GM13977 (cell line): ENCODE data around the gene PRKCI.
"Not testable (repeated sequence)": the region's sequence is repeated elsewhere in the genome, so short reads cannot be mapped to it uniquely, and the experiment has no call there.

Experiments
- DNase-seq: peaks from one replicate; pipeline ENCODE4 v3.0.0; 2012; ENCODE audit warnings: low spot score
- in situ Hi-C: fragments of 300-500 bp; cut with MboI; formaldehyde crosslinking; loops from one replicate; pipeline ENCODE4 v1.12.0; 2022; ENCODE audit warnings: low sequenced_read_pairs, low pct_unique_long_range_greater_than_20kb, mixed read lengths, inconsistent platforms; ENCODE audit not compliant: unreplicated experiment
- TF ChIP-seq, protein P1 (sequence below): IDR thresholded peaks from 2 replicates; pipeline ENCODE4 v1.5.1; 2012; ENCODE audit warnings: mild to moderate bottlenecking, control low read depth; ENCODE audit not compliant: insufficient read depth; ENCODE audit errors: extremely low read depth, missing control alignments

The PRKCI gene

GRCh38 chr3:170321321-170322034 lies 99.3 kb downstream of the PRKCI start:
- DNase-seq, result no peak
- in situ Hi-C loops, result loop anchor here (25.0 kb wide), 3 partner anchors 91 to 491 kb away; partner anchors contain the start of gene CLDN11
- TF ChIP-seq, protein P1, sequence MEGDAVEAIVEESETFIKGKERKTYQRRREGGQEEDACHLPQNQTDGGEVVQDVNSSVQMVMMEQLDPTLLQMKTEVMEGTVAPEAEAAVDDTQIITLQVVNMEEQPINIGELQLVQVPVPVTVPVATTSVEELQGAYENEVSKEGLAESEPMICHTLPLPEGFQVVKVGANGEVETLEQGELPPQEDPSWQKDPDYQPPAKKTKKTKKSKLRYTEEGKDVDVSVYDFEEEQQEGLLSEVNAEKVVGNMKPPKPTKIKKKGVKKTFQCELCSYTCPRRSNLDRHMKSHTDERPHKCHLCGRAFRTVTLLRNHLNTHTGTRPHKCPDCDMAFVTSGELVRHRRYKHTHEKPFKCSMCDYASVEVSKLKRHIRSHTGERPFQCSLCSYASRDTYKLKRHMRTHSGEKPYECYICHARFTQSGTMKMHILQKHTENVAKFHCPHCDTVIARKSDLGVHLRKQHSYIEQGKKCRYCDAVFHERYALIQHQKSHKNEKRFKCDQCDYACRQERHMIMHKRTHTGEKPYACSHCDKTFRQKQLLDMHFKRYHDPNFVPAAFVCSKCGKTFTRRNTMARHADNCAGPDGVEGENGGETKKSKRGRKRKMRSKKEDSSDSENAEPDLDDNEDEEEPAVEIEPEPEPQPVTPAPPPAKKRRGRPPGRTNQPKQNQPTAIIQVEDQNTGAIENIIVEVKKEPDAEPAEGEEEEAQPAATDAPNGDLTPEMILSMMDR, result no peak

DNA sequence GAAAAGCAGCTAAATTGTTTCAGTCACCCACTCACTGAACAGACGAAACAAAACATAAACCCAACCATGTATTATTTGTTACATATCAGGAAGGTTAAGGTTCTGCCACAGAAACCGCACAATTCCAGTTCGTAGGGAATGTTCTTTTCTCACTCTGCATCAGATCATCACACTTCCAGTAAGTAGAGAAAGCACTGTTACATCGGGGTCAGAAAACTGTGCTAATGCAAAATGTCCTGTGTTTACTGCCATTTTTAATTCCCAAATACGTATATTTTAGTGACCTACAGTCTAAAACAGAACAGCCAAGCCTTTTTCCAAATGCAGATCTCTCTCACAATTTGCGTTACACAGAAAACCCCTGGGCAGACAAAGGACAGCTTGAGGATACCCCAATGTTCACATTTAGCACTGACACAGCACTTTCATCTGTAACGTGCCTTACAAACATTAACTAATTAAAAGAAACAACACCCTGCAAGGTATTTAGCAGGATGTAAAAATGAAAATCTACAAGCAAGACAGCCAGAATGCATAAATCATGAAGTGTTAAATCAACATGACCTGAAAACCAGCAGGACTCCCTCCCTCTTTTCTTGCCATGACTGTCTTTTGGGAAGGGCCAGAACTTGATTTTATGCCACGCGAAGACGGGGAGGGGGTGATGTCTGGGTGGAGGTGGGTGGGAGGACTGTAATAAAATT lies 100.5 kb downstream of the PRKCI start:
- DNase-seq, result no peak
- in situ Hi-C loops, result loop anchor here (25.0 kb wide), 3 partner anchors 90 to 490 kb away; partner anchors contain the start of gene CLDN11
- TF ChIP-seq, protein P1, result no peak

- in situ Hi-C loops, result loop anchor here (25.0 kb wide), 3 partner anchors 89 to 489 kb away; partner anchors contain the start of gene CLDN11
- DNase-seq, result no peak
- TF ChIP-seq, protein P1, result no peak
Observed at GRCh38 chr3:170323331-170323730, 101.1 kb downstream of the PRKCI start.

DNA sequence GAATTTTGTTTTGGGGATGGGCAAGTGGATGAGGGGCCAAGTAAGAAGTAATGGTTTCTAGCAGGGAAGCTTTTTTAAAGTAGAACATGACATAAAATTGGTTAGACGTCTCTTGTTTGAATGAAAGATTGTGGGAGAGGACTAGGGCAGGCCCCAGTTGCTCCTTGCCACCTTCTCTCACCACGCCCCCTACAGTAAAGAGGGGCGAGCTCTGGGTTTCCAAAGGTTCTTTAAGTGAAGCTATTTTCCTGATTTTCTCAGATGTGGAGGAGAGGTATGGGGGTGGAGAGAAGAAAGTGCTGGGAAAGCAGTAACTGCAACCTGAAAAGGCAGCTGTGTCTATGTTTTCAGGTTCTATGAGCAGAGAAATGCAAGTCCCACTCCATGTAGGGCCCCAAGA lies 102.7 kb downstream of the PRKCI start:
- DNase-seq, result no peak
- TF ChIP-seq, protein P1, result no peak
- in situ Hi-C loops, result loop anchor here (25.0 kb wide), 3 partner anchors 87 to 487 kb away; partner anchors contain the start of gene CLDN11

GRCh38 chr3:170327040-170327808 lies 105.0 kb downstream of the PRKCI start:
- TF ChIP-seq, protein P1, result no peak
- no peak for DNase-seq
- in situ Hi-C loops, result no loop called here

DNA sequence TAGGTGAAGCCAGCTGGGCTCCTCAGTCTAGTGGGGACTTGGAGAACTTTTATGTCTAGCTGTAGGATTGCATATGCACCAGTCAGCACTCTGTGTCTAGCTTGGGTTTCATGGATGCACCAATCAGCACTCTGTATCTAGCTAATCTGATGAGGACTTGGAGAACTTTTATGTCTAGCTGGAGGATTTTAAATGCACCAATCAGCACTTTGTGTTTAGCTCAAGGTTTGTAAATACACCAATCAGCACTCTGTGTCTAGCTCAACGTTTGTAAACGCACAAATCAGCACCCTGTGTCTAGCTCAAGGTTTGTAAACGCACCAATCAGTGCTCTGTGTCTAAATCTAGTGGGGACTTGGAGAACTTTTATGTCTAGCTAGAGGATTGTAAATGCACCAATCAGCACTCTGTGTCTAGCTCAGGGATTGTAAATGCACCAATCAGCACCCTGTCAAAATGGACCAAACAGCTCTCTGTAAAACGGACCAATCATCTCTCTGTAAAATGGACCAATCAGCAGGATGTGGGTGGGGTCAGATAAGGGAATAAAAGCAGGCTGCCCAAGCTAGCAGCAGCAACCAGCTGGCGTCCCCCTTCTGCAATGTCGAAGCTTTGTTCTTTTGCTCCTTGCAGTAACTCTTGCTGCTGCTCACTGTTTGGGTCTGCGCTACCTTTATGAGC lies 105.8 kb downstream of the PRKCI start:
- in situ Hi-C loops, DNase-seq: not testable (repeated sequence)
